Sigmoid colon (tissue), 3 donors: Measurements from ENCODE around the gene FEM1C.

Experiments
- CTCF ChIP-seq, 4 experiments: fragments of 450-650 bp in 3 of 4; fragments of 200-600 bp in 1 of 4; IDR thresholded peaks; one replicate each; pipeline ENCODE4 v1.5.1; 2016 to 2019; ENCODE audit warnings: antibody characterized with exemption in 4 of 4, mild to moderate bottlenecking in 3 of 4, moderate library complexity in 2 of 4
- POLR2A ChIP-seq, 2 donors: fragments of 450-650 bp; IDR thresholded peaks; one replicate each; pipeline ENCODE4 v1.6.1; 2016; ENCODE audit warnings: antibody characterized with exemption in 2 of 2, mild to moderate bottlenecking in 2 of 2, moderate library complexity in 2 of 2

GRCh38 chr5:115561176-115561575 lies 16.6 kb upstream of the FEM1C start:
- no peak for TF ChIP-seq CTCF (IDR thresholded peaks at IDR 0.05)
- TF ChIP-seq POLR2A (IDR thresholded peaks at IDR 0.05) = no peak
